HG03066 (cell line): ENCODE results near the gene HTR4.
A peak's percentile ranks its signal among the peaks of the same experiment; 100 is the strongest.

ENCODE experiments used
- ATAC-seq: cut with Tn5 transposase; IDR thresholded peaks from one replicate; pipeline ENCODE4 v1.9.1; 2021; ENCODE audit warnings: low read depth; ENCODE audit not compliant: unreplicated experiment

HTR4 gene

DNA sequence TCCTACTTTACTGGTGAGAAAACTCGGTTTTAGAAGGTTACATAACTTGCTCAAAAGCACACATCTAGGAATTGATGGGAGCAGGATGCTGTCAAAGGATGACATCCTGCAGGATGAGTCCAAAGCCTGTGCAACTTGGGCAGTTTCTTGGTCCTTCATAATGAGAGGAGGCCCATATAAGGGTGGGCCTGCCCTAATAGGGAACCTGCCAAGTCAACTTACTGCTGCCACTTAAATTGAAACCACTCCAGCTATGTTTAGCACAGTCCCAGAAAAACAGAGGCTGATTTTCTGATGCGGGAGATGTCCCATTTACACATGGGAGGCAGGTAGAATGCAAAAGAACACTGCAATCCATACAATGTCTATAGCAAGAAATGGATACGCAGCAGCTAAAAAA is 208.7 kb downstream of the HTR4 start:
- no peak for ATAC-seq

DNA sequence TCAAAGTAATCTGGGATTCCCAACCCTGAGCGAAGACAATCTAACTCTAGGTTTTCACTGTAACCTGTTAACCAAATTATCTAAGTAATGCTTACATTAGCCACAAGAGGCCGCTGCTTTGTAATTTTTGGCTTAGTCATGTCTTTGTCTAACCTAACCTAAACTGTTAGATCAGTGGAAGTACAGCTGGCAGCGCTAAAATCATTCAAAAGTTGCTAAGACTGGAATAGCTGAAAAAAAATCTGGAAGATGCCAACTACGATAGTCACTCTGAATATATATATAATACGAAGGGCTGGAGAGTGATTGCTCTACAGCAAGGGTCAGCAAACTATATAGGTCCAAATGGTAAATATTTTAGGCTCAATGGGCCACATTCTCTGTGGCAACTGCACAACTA is 210.3 kb downstream of the HTR4 start:
- peak; percentile 87 for ATAC-seq

DNA sequence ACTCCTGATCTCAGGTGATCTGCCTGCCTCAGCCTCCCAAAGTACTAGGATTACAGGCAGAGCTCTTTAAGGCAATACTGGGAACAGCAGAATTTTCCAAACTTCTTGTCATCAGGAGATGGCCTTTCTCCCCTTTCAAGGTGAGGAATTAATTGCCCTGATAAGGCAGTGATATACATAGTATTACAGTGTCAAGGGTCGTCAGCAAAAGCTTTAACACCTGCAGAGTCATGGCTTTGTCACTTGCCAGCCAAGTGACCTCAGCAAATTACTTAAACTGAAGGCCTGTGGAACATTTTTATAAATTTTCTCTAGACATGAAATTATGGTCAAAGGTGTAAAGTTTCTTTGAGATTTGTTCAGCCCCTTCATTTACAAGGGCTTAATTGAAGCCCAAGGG is 211.1 kb downstream of the HTR4 start:
- no peak for ATAC-seq

DNA sequence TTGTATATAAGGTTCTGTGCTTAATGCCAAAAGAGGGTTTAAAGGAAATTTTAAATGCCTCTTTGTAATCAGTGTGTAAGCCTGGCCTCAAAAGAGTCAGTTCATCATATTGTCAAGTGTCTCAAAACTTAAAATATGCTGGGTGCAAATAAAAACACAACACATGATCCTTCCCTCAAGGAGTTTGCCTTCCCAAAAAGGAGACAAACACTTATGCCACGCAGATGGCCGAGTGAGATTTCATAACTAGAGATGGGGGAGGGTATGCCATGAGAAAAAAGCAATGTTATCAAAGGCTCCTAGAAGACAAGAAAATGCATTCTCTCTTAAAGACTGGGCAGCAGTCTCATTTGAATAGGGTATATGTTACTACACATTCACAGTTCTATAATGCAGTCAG is 215.4 kb downstream of the HTR4 start:
- no peak for ATAC-seq

DNA sequence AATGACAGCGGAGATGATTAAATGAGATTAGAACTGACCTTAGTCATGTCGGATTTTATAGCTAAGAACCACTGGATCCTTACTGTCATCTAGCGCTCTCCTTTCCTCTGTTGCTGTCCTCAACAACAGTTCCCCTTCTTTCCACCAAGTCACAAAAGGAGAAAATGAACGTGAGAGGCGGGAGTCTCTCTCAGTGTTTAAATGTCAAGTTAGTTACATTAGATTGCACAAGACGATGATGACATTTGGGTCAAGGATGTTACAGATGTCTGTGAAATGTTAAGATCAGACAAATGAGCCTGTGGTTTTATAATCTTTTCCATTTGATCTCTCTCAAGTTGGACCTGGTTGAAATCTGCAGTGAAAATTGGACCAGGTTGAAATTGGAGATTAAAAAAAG is 217.1 kb downstream of the HTR4 start:
- no peak for ATAC-seq

DNA sequence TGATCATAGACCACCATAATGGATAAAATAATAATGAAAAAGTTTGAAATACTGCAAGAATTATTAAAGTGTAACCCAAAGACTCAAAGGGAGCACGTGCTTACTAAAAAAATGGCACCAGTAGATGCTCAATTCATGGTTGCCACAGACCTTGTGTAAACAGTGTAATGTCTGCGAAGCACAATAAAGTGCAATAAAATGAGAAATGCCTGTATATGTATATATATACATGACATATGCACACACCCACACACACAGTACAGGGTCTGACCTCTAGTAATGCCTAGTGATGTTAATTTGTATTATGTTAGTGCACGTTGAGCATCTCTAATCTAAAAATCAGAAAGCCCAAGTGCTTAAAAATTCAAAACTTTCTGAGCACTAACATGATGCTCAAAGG is 218.3 kb downstream of the HTR4 start:
- ATAC-seq = no peak

DNA sequence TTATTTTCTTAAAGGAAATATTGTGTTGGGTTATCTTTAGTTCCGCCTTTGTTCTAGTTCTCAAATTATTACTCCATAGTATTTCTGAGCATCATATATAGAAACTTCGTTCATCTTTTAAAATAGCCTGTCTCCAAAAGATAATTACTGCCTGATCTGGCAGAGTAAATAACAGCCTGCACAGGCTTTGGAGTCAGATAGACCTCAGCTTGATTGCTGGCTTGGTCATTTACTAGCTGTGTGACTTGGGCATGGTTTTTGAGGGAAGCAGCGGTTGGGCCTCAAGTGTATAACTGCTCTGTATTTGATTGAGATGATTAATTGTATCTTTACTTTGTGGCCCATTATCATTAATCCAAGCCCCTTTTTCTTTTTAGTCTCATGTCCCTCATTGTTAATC is 220.5 kb downstream of the HTR4 start:
- no peak for ATAC-seq
